GM19099 (cell line): ENCODE data around the gene GPC6.

ENCODE experiments used
- POLR2A ChIP-seq: IDR thresholded peaks from 3 replicates; pipeline ENCODE4 v1.6.1; 2011; ENCODE audit warnings: low read depth; ENCODE audit not compliant: insufficient read length; ENCODE audit errors: extremely low read depth

GPC6 gene

GRCh38 chr13:94251831-94252608, 1025.4 kb downstream of the GPC6 start:
- no peak for TF ChIP-seq POLR2A

- TF ChIP-seq POLR2A, result no peak
Observed at GRCh38 chr13:94254737-94255136, 1028.1 kb downstream of the GPC6 start.

GRCh38 chr13:94256721-94257120, 1030.1 kb downstream of the GPC6 start:
- TF ChIP-seq POLR2A, result no peak

- TF ChIP-seq POLR2A, result no peak
Observed at GRCh38 chr13:94259984-94260383, 1033.4 kb downstream of the GPC6 start.

GRCh38 chr13:94261163-94261562, 1034.6 kb downstream of the GPC6 start:
- TF ChIP-seq POLR2A, result no peak

- no peak for TF ChIP-seq POLR2A
Observed at GRCh38 chr13:94263038-94263437, 1036.4 kb downstream of the GPC6 start.

- TF ChIP-seq POLR2A, result no peak
Observed at GRCh38 chr13:94267581-94268366, 1041.2 kb downstream of the GPC6 start.

GRCh38 chr13:94268661-94269060, 1042.1 kb downstream of the GPC6 start:
- no peak for TF ChIP-seq POLR2A

GRCh38 chr13:94269557-94269956, 1043.0 kb downstream of the GPC6 start:
- no peak for TF ChIP-seq POLR2A

GRCh38 chr13:94270556-94270955, 1043.9 kb downstream of the GPC6 start:
- TF ChIP-seq POLR2A, result no peak

- TF ChIP-seq POLR2A, result no peak
Observed at GRCh38 chr13:94272038-94272437, 1045.4 kb downstream of the GPC6 start.

GRCh38 chr13:94280349-94280748, 1053.7 kb downstream of the GPC6 start:
- no peak for TF ChIP-seq POLR2A

- TF ChIP-seq POLR2A, result no peak
Observed at GRCh38 chr13:94280845-94281244, 1054.2 kb downstream of the GPC6 start.

GRCh38 chr13:94286581-94286980, 1060.0 kb downstream of the GPC6 start:
- TF ChIP-seq POLR2A, result no peak

- TF ChIP-seq POLR2A, result no peak
Observed at GRCh38 chr13:94291631-94292322, 1065.2 kb downstream of the GPC6 start.

GRCh38 chr13:94292323-94292640, 1065.7 kb downstream of the GPC6 start:
- no peak for TF ChIP-seq POLR2A

GRCh38 chr13:94296471-94296870, 1069.9 kb downstream of the GPC6 start:
- no peak for TF ChIP-seq POLR2A

GRCh38 chr13:94298346-94298745, 1071.7 kb downstream of the GPC6 start:
- TF ChIP-seq POLR2A, result no peak
